SH-SY5Y (cell line): Measurements from ENCODE around the gene LCK.

Source experiments
- GATA2 ChIP-seq: IDR thresholded peaks from 2 replicates; pipeline ENCODE4 v1.6.1; 2011; ENCODE audit warnings: mild to moderate bottlenecking, low read depth, low read length
- GATA3 ChIP-seq: IDR thresholded peaks from 2 replicates; pipeline ENCODE4 v1.6.1; 2011; ENCODE audit warnings: low read depth, mild to moderate bottlenecking, low read length, moderate library complexity

The LCK gene

GRCh38 chr1:32250893-32251716 lies at the start of gene LCK:
TSS of gene LCK (plus strand) at chr1:32251265. CDS start at chr1:32274330, 23,065 bp downstream.
- TF ChIP-seq GATA3 (no peak), GATA2 (no peak)

GRCh38 chr1:32204943-32205361 lies 46.1 kb upstream of the LCK start:
- no peak for TF ChIP-seq GATA3
- TF ChIP-seq GATA2 = no peak

GRCh38 chr1:32205401-32206370 lies 45.4 kb upstream of the LCK start, which contains the start of gene IQCC:
TSS of gene IQCC (plus strand) at chr1:32205671. CDS start at chr1:32205682, 11 bp downstream.
- TF ChIP-seq GATA3 = no peak
- TF ChIP-seq GATA2 = no peak

- TF ChIP-seq GATA3 (no peak), GATA2 (no peak)
These were observed 42.6 kb upstream of the LCK start for GRCh38 chr1:32208469-32208868.

- no peak for TF ChIP-seq GATA2
- no peak for TF ChIP-seq GATA3
These were observed 42.2 kb upstream of the LCK start, which contains the start of gene DCDC2B for GRCh38 chr1:32208891-32209328. TSS of gene DCDC2B (plus strand) at chr1:32209089. CDS start at chr1:32209094, 5 bp downstream.

GRCh38 chr1:32215629-32216480 lies 35.2 kb upstream of the LCK start:
- no peak for TF ChIP-seq GATA3
- no peak for TF ChIP-seq GATA2

- TF ChIP-seq GATA3 (no peak), GATA2 (no peak)
These were observed 34.5 kb upstream of the LCK start for GRCh38 chr1:32216566-32216965.

- TF ChIP-seq GATA2 (no peak), GATA3 (no peak)
These were observed 32.0 kb upstream of the LCK start for GRCh38 chr1:32219022-32219421.

GRCh38 chr1:32220746-32221580 lies 30.1 kb upstream of the LCK start:
- no peak for TF ChIP-seq GATA3
- TF ChIP-seq GATA2 = no peak

- no peak for TF ChIP-seq GATA2
- no peak for TF ChIP-seq GATA3
These were observed 29.5 kb upstream of the LCK start for GRCh38 chr1:32221581-32221979.

- TF ChIP-seq GATA3 (no peak), GATA2 (no peak)
These were observed 28.9 kb upstream of the LCK start, which contains the start of the genes EIF3I and TMEM234 for GRCh38 chr1:32221980-32222755. TSS of gene EIF3I (plus strand) at chr1:32222407. CDS start at chr1:32222442, 35 bp downstream. TSS of gene TMEM234 (minus strand) at chr1:32222353. CDS start at chr1:32222322, 31 bp downstream.
